GM23338 (cell line): ENCODE measurements around the gene TSC22D1.

Experiments used
- CREB1 ChIP-seq: fragments of 250-450 bp; sonication (Bioruptor Pico); IDR thresholded peaks from 2 replicates; pipeline ENCODE4 v1.5.0; 2020; ENCODE audit warnings: low read depth, mild to moderate bottlenecking, moderate library complexity
- CTCF ChIP-seq, 2 experiments: fragments of 200-600 bp in 1 of 2; sonication (generic) in 1 of 2; conservative IDR thresholded peaks; 2 replicates each; pipeline versions ENCODE4 v1.5.1 to v1.6.1; 2016 to 2017; ENCODE audit warnings: antibody characterized with exemption in 2 of 2, low read depth in 2 of 2, mild to moderate bottlenecking in 2 of 2, moderate library complexity in 1 of 2

GRCh38 chr13:44388427-44389059, 187.6 kb downstream of the TSC22D1 start:
- TF ChIP-seq CTCF (conservative IDR thresholded peaks at IDR 0.05; ENCODE audit: low read depth in 2 of 2) (peak in 1 of 2 experiments; percentile 22; a peak in 1 of 4 replicates), CREB1 (CRISPR knock-in tag) (no peak)
